NCI-H748 (cell line): ENCODE results near the gene MAML2.

Experiments used
- DNase-seq: peaks from one replicate; lab custom pipeline; 2025; ENCODE audit not compliant: unreplicated experiment; lab: John Stamatoyannopoulos, UW

The MAML2 gene

DNA sequence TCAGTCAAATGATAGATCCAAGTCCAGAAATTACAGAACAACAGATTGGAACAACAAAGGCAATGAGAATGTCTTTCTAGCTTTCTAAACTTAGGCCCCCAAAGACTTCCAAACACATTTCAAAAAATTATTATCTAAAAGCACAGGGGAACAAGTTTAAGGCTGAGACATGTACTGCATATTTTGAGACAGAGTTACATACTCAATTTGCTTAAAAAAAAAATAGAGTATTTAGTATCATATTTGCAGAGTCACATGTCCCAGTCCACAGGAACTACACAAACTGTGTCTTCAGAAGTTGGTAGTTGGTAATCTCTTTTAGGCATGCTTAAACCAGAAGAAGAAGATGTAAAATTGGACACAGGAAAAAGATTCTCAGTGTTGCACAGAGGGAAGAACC, 127.2 kb downstream of the MAML2 start:
- no peak for DNase-seq

DNA sequence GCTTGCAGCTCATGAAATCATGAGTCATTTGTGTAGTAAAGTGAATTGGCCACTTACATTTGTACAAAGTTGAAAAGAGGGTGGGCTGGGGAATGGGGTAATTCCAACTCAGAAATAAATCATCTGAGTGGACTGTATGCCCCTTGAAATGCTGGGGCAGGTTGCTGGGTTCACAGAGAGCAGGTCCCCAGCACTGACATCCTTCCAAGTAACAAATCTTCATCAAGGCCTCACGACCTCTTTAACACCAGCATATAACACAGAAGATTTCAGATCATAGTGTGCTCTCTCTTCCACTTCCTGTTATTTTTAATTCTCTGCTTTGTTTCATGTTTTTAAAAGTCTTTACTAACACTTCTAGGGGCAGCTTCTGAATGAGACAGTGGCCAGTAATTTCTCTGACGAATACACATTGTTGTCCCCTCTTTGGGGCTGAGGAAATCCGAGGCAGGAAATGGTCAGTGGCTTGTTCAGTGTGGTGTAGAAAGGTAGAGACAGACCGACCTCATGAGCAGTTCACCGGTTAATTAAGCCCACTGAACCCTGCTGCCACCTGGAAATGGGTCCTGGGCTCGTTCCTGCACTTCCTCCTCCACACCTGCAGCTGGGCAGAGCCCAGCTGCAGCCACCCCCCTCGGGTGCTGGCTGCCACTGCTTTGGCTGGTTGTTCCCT, 127.7 kb downstream of the MAML2 start:
- DNase-seq = no peak

DNA sequence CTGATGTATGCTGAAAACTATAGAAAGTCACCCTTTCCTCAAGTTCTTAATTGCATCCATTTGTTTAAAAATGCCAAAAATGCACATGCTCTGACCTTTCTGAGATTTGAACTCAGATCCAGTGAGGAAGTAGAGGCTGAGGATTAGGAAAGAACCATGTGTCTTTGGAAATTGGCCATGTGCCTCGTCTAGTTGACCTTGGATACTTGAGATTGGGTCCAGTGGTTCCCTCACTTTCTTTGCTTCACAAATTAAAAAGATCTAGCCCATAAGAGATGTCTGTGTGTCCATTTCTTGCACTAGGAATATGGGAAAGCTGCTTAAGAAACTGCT, 128.3 kb downstream of the MAML2 start:
- no peak for DNase-seq

DNA sequence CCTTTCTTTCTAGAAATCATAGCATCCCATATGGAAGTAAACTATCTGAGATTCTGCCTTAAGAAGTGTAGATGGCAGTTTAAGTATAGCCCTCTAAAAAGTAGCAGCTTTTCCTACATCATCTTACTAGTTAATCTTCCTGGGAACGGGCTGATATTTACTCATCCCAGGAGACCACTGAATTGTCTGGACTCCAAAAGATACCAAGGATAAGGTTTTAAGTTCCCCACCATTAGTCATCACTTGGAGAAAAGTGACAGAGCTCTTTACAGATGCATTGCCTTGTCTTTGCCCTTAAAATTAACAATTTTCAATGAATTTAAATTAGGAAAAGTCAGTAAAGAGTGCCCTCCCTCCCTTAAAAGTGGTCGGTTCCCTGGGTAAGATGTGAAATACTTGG, 129.5 kb downstream of the MAML2 start:
- no peak for DNase-seq

DNA sequence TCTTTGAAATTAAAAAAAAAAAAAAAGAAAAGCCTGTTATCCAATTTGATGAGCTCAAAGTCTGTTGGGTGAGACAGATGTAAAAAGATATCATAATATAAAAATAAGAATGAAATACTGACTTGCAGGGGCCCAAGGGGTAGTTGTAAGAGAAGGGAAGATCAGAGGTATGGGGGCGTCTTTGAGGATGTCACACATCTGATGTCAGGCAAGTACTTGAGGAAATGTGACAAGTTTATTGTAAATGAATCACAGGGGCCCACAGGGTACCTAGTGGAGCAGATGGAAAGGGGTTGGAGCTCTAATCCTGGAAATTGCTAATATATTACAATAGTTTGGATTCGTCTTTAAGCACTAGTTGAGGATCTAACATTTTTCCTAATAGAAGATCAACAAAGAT, 131.6 kb downstream of the MAML2 start:
- DNase-seq = no peak

DNA sequence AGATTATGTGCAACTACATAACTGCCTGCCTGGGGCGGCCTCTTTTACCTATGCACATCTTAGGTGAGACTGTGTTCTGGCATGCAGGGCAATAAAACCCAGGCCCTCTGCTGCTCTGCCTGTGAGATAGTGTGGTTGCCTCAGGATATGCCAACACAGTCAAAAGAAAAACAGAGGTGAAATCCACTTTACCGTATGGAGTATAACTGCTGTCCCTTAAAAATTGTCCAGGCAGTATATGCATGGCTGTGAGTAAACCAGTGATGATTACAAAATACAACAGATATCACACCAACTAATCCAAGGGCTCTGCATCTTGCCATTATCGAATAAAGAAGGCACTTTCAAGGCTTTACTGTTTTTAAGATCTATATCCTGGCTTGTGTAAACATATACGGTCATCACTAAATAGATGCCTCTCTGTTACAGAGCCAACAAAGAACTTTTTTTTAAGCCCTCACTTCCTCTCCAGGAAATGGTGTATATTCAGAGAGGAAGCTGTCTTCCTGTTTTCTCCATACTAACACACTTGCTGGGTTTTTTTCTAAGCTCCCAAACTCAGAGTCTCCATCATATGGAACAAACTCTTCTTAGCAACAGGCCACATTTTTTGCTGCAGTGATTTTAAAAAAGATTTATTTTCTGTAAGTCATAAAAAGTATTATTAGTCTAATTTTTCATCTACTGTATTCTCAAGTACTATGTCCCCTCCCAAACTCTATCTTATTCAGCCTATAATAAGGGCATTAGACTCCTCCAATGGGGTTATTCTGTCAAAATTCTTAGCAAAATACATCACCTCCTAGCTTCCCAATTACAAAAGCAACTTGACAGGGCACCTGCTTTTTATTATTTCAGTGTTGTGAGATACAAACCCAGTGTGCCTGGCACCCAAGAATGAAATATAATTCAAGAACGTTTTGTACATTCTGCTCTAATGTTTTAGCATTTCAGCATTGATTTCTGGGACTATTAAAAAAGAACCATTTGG, 135.2 kb downstream of the MAML2 start:
- no peak for DNase-seq

DNA sequence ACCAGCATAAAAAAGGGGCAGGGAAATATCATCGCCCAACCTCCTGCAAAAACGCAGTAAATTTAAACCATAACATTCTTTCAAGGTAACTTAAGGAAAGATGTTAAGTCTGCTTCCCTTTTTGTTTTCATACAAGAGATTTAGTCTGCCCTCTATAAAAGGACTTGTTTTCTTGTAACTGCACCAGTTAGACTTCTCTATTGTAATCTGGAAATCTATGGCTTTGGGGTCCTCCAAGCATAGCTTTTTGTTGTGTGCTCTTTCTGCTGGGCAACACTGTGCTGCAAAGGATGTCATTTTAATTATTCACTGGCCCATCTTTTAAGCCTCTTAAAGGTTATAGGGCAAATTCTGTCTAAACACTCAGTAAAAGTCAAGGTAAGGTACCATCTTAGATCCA, 136.0 kb downstream of the MAML2 start:
- no peak for DNase-seq

DNA sequence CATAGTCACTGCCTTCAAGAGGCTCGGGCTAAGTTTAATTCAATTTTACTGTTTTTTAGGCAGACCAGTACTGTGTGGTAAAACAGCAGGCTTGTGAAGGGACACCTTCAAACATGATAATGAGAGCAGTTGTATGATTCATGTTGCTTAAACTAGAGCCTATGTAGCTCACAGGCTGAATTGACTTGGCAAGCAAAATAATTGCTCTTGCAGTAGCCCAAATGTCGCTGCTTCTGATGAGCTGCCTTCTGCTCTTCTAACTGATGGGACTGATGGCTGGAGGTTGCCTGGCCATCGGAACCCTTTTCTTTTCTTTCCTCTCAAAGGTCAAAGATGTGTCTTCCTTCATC, 137.6 kb downstream of the MAML2 start:
- no peak for DNase-seq

DNA sequence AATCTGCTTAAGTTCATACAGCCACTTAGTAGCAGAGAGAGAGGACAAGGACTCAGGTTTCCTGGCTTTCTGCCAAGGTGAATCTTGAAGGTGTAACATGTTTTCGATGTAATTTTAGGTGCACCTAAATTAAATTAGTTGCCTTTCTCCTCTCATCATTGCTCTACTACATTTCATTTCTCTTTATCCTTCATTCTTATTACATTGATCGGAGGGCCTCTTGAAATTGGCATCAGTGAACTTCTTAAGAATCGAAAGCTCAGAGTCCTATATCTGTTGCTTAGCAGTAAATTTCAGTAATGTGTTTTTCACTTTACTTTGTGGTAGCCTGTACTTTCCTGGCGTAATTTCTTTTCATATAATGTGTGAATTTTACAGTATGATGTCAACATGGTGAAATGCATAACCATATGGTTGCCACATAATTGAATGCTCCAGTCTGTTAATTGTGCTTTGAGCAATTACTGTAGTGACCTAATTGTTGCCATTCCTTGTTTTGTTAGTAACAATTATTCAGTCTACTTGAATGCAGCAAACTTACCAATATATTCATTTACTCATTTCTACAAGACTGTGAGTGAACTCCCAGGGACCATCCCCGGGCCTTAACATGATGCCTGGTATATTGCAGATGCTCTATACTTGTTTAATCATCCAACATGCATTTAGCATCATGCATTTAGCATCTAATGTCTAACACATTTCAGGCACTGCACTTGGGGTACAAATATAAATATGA, 138.1 kb downstream of the MAML2 start:
- no peak for DNase-seq

DNA sequence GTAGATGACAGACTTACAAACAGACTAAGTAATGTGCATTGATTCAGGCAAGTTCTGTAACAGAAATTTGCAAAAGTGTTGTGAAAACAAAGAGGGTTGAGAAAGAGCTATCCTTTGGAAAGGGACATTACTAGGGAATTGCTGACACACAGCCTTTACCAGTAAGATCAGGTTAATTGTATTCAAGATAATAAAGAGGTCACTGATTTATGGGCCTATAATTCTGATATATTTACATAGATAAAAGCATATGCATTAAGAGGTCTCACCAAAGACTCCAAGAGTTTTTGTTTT, 138.7 kb downstream of the MAML2 start:
- no peak for DNase-seq

DNA sequence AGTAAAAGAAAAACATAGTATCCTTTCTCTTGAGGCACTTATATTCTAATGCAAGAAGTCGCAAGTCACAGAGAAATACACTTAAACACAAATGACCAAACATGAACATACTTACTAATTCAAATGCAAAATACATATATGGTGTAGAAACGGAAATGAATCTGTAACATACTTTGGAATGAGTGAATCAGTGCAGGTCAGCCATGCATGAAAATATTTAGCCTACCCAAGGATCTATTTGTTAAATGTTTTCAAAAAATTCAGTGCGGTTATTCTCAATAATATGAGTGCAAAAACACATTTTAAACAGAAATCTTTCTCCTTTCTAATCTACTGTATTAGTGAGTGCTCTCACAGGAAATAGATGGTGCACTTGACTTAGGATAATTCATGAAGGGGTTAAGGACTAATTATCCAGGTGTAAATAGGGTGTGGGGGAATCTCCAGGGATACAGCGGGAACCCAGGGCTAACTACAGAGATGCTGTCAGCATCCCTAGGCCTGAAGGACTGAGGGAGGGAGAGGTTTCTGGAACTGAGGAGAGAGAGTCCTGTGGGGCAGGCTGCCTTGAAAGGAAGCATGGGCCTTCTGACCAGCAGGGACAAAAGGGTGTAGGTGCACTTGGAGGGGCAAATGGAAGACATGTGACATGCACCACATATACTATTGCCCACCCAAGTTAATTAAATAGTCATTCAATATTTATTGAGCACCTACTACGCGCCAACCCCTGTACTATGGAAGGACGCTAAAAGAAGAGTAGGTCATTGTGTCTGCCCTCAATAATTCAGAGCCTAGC, 139.2 kb downstream of the MAML2 start:
- DNase-seq = no peak

DNA sequence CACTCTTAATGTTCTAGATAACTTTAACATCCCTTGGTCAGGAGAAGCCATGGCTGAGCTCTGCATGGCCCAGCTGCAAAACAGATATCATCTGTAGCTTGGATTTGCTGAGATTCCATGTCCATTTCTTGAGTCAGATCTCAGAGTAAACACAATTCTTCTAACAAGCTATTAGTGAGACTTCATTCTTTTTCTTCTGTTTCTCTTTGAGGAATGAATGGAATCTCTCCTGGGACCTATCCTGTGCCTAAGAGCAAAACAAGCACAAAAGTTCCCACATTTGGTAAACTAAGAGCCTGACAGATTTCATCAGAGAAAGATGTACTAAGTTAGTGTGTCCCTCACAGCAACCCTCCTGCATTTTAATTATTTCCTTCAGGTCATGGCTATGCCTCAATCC, 142.8 kb downstream of the MAML2 start:
- no peak for DNase-seq

DNA sequence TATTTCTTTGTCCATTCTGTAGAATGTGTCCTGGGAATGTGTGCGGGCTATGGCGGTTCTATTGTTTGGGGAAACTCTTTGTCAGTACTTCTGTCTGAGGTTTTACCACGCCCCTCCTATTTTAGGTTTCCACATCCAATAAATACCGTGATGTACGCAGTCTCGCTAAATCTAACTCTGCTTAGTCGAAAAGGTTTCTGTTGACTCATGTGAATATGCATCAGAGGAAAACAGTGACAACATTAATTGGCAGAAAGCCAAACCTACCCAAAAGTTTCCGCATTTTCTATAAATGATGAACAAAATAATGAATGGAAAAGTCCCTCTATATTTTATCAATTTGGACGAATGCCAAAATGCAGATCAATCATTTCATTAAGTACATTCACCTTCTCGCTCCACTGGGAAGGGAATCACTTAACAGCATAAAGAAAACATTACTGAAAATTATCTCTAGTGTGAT, 143.4 kb downstream of the MAML2 start:
- peak; percentile 62 for DNase-seq

DNA sequence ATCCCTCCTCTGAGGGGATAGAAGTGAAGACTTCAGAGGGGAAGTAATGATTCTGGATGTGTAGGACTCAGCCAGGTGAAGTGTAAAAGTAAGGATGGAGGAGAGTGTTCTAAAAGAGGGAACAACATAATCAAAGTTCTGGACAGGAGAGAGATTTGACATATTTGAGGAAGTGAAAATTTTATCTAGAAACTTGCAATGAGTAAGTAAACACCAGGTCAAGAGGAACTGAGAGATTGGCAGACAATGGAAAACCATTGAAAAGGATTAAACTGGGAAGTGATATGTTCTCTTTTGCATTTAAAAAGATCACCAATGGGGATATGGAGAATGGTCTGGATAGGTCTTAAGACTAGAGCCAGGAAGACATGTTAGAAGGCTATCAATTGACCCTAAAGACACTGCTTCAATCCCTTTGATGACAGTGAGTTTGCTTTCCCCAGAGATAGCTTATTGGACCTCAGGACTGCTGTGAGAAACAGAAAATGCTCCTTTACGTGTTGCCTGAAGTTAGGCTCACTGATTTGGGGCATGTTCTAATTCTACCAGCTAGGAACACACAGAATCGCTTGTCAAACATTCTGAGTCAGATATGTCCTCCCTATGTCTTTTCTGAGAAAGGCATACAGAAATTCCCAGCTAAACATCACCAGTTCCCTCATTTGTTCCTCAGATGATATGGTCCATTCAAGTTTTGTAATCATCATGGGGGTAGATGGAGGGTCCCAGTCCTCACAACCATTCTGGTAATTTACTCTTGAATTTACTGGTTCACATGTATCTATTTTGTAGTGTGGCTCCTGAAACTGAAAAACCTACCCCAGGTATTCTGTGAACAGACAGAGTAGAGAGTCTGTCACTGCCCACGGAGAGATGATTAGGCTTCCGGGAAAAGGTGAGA, 144.9 kb downstream of the MAML2 start:
- DNase-seq = no peak

DNA sequence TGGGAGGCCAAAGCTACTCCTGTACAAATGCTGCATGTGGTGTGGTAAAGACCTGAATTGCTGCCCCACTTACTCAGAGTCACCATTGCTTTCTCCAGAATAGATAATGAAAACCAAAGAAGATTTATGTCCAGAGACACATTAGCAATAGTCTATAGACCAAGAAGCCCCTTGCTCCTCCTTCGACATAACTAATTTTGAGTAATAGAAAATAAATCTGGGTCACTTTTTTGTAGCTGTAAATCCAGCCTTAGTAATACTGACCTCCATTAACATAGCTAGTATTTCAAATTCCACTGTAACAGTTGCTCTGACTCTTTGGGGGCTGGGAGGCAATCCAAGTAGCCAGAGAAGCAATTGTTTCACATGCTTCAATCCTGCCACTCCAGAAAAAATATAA, 145.9 kb downstream of the MAML2 start:
- no peak for DNase-seq

DNA sequence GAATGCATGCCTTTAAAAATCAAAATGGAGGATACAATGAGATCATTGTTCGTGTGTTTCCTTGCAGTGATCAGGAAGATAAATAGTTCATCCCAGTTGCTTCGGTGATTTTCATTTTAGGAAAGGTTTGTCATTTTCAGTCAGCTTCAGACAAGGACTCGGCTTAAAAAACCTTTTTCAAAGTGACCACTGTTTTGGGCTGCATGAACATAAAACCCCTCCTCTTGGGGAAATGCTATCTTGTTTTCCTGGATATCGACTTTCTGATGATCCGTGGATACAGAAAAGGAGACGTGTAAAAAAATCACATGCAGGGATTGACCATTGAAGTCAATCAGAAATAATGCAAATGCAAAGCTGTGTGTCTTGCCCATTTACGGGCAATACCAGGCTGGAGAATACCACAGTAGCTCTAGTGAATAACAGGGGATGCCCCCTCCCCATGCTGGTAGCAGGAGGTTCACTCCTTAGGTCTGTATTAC, 146.8 kb downstream of the MAML2 start:
- DNase-seq = peak; percentile 1

DNA sequence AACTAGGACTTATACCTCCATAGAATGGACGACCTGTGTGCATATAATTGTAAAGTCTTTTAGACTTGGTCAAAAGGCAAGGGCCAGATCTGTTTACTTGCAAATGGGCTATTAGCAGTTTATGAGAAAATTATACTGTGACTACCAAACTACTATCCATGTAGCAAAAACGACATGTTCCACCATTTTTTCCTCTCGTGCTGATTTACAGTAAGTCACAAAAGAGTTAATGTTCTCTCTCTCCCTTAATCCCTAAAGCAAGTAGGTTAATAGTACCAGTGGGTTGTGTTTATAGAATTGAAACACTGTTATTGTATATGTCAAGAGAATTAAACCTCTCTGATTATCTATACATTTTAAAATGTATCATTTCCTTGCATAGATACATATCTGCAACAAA, 147.3 kb downstream of the MAML2 start:
- DNase-seq = no peak

DNA sequence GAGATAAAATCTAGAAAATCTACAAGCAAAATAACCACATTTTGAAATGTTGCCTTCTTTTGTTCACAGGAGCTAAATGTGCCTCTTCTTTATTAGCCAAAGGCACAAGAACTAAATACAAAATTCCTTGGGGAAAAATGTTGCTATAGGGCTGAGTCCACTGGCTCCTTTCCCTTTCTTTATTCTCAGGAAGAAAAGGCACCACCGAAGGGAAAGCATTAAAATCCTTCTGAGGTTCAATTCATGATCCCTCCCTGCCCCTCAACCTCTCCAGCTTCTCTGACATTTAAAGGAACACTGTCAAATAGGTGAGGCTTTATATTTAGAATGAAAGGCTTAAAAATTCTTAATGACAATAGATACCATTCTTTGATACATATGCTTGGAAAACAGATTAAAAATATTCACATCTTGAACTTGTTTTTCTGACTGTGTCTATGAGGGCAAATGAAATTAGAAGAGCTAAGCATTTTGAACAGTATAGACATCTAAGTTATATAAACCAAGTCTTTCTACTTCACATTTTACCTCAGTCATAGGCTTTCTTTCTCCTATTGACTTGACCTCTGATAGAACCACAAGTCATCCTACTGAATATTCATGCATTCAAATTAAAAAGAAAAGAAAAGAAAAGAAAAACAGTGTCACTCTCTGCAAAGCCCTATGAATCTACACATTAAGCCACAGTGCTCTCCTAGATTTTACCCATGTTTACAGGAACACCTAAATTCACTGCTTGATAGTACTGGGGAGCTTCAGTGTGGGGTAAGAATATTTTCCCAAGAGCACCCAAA, 148.2 kb downstream of the MAML2 start:
- DNase-seq = no peak

DNA sequence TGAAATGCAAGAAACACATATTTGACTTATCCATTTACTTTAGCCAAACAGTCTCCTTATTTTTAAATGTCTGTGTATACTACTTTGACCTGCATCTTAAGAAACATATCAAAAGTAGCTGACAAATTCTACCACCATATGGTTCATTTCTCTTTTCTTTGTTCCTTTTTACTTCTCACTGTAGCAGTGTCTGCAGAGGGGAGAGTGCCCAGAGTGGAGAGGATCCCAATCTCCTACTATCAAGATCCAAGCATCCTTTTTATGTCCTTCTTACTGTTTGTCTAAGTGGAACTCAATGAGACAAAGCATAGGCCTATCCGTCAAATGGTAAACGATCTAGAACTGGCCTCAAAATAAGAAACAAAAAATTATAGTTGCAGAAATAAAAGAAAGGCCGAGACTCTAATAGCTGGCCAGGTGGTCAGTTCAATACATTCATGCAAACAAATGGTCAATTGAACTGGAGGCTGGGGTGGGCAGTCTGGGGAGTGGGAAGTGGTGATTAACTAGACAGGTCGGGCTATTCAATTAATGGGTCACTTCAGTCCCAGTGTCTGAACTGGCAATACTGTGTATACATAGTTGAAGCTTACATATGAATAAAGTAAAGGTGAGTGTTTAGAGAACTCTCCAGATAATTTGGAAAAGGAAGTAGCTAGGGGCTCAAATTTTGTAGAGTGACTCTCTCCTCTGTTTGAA, 149.1 kb downstream of the MAML2 start:
- peak; percentile 4 for DNase-seq
